EH (cell line): ENCODE results near the gene DCHS1.

ENCODE experiments used
- DNase-seq: peaks from one replicate; pipeline ENCODE4 v3.0.0-alpha.2; 2015; ENCODE audit warnings: low read depth

The DCHS1 gene

GRCh38 chr11:6646576-6646917, 9.1 kb downstream of the DCHS1 start:
- DNase-seq, result peak; percentile 76

GRCh38 chr11:6646071-6646470, 9.5 kb downstream of the DCHS1 start:
- DNase-seq, result peak; percentile 84

GRCh38 chr11:6642957-6643356, 12.7 kb downstream of the DCHS1 start:
- DNase-seq, result no peak

GRCh38 chr11:6640985-6641701, 14.5 kb downstream of the DCHS1 start:
- DNase-seq, result no peak

GRCh38 chr11:6640036-6640984, 15.3 kb downstream of the DCHS1 start:
- DNase-seq, result no peak

- peak; percentile 6 for DNase-seq
These were observed 17.2 kb downstream of the DCHS1 start for GRCh38 chr11:6638429-6638828.

GRCh38 chr11:6637871-6638270, 17.7 kb downstream of the DCHS1 start:
- peak; percentile 93 for DNase-seq

- DNase-seq, result no peak
These were observed 19.1 kb downstream of the DCHS1 start for GRCh38 chr11:6636480-6636879.

GRCh38 chr11:6635082-6635932, 20.3 kb downstream of the DCHS1 start:
- DNase-seq, result peak; percentile 67

- no peak for DNase-seq
These were observed 21.1 kb downstream of the DCHS1 start for GRCh38 chr11:6634534-6634933.

GRCh38 chr11:6633422-6634408, 21.9 kb downstream of the DCHS1 start:
- no peak for DNase-seq

- DNase-seq, result no peak
These were observed 23.2 kb downstream of the DCHS1 start for GRCh38 chr11:6632116-6633073.

- DNase-seq, result no peak
These were observed 24.2 kb downstream of the DCHS1 start for GRCh38 chr11:6631361-6631890.

GRCh38 chr11:6630632-6631291, 24.8 kb downstream of the DCHS1 start:
- no peak for DNase-seq

- no peak for DNase-seq
These were observed 25.5 kb downstream of the DCHS1 start for GRCh38 chr11:6629892-6630631.

- no peak for DNase-seq
These were observed 26.1 kb downstream of the DCHS1 start for GRCh38 chr11:6629573-6629891.

- DNase-seq, result no peak
These were observed 27.1 kb downstream of the DCHS1 start for GRCh38 chr11:6628526-6628925.

- no peak for DNase-seq
These were observed 27.8 kb downstream of the DCHS1 start for GRCh38 chr11:6627762-6628241.
